H1 (cell line): ENCODE results near the gene RPL19. TPM values are rescaled to one million over a fixed set of nuclear protein-coding genes. Genes with fewer than 3 reads are reported as not detected.

Experiments
- CHD7 ChIP-seq: fragments of 300-600 bp; sonication (generic); IDR thresholded peaks from 2 replicates; pipeline ENCODE4 v1.7.1; 2012; ENCODE audit warnings: low read length, moderate library complexity, mild to moderate bottlenecking, inconsistent platforms; ENCODE audit not compliant: insufficient replicate concordance
- polyA plus RNA-seq, 7 experiments: library from polyadenylated mRNA; depleted of rRNA in 3 of 7; stranded (reverse) in 5 of 7; unstranded in 2 of 7; fragments of >200 nt in 5 of 7; fragments of 200-250 nt in 2 of 7; gene quantifications; 1 replicate in 5 of 7; 2 replicates in 1 of 7; 4 replicates in 1 of 7; pipeline versions ENCODE4 v1.2.1 to v1.2.3, GENCODE V29; 2011 to 2013; ENCODE audit warnings: missing spikeins in 2 of 7, mixed read lengths in 2 of 7
- total RNA-seq: library from RNA; stranded (reverse); fragmentation: NEBNext Ultra II Directional; extraction: Animal tissue kit (Norgen Biotek cat#: 25700); gene quantifications from 2 replicates; pipeline ENCODE4 v1.2.1, GENCODE V29; 2021

Gene RPL19
- total and polyA plus RNA-seq, 2 of the 8 experiments (the other 6 are each of a cell fraction or from before 2014, with no cell fraction given) = 2,108 to 2,182 TPM

GRCh38 chr17:39174920-39175694 is 25.0 kb upstream of the RPL19 start (continued):
- no peak for TF ChIP-seq CHD7
